HG03095 (cell line): Measurements from ENCODE around the gene FIBP.

Experiments used
- ATAC-seq: cut with Tn5 transposase; IDR thresholded peaks from one replicate; pipeline ENCODE4 v1.9.1; 2021; ENCODE audit warnings: moderate library complexity; ENCODE audit not compliant: unreplicated experiment

Gene FIBP

DNA sequence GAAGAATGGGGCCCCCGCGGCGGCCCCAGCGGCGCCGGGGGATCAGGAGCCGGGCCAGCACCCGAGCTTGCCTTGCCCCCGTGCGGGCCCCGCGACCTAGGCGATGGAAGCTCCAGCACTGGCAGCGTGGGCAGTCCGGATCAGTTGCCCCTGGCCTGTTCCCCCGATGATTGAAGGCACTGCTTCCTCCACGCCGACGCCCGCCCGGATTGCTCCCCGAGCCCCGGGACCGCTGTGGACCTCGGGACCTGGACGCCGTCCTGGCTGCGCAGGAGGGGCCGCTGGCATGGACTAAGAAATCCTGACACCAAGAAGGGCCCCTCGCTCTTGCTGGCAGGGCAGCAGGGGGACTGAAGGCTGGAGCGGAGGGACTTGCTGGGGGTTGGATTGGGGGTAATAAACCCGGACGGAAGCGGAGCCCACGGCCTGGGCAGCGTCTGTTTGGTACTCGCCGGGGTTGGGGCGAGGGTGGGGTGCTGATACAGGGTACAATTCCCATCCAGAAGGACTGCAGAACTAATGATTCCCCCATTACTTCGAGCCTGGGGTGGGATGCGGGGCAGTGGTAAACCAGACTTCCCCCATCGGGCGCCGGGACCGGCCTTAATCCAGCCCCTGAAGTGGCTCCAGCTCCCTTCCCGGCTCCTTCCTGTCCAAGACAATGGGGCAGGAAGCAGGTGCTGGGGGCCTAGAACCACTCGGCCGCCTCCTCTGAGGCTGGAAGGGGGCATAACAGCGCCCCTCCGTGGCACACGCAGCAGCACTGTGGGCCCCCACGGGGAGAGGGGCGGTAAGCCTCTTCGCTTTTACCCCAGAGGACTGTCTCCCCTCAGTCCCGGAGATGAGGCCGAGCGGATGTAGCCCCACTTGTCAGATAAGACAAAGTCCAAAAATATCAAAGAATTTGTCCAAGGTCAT, 3.2 kb upstream of the FIBP start:
- ATAC-seq = no peak

DNA sequence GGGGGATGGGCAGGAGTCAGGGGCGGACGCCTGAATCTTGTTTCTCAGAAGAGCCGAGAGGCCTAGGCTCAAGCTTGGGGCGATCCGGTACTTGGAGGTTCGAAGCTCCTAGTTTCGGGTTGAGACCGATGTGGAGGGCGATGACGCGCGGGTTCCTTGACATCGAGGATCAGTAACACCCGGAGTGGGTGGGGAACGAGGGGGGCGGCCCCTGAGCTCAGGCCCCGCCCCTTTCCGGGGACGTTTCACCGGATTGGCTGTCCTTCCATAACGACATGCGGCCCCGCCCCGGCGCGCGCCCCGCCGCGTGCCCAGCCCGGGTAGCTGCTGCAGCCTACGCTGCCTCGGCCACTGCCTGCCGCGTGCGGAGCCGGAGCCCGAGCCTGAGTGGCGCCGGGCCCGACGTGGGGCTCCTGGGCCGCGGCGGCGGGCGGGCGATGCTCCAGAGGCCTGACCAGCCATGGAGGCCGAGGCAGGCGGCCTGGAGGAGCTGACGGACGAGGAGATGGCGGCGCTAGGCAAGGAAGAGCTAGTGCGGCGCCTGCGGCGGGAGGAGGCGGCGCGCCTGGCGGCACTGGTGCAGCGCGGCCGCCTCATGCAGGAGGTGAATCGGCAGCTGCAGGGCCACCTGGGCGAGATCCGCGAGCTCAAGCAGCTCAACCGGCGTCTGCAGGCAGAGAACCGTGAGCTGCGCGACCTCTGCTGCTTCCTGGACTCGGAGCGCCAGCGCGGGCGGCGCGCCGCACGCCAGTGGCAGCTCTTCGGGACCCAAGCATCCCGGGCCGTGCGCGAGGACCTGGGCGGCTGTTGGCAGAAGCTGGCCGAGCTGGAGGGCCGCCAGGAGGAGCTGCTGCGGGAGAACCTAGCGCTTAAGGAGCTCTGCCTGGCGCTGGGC, 2.3 kb upstream of the FIBP start, which contains the start of gene CCDC85B:
TSS of gene CCDC85B (plus strand) at position 350 of the 895 bp plus-strand sequence. CDS start at position 461, 111 bp downstream.
- peak; percentile 47 for ATAC-seq

DNA sequence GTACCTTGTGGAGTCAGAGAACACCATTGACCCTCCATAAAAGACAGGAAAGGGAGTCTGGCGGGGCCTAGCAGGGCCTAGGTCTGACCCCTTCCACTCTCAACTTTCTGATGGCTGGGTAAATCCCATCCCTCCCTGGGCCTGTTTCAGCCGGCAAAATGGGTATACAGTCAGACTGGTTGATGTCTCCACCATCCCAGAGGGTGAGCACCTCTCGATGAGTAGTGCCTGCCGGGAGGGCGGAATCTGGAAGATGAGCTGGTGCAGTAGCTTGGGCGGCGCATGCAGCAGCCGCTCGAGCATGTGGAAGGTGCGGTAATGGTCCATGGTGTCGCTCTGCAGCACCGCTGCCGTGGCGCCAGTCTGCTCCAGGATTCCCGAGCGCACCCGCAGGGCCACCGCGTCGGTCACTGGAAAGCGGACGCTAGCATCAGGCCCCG, 528 bp downstream of the FIBP start:
- ATAC-seq = no peak

DNA sequence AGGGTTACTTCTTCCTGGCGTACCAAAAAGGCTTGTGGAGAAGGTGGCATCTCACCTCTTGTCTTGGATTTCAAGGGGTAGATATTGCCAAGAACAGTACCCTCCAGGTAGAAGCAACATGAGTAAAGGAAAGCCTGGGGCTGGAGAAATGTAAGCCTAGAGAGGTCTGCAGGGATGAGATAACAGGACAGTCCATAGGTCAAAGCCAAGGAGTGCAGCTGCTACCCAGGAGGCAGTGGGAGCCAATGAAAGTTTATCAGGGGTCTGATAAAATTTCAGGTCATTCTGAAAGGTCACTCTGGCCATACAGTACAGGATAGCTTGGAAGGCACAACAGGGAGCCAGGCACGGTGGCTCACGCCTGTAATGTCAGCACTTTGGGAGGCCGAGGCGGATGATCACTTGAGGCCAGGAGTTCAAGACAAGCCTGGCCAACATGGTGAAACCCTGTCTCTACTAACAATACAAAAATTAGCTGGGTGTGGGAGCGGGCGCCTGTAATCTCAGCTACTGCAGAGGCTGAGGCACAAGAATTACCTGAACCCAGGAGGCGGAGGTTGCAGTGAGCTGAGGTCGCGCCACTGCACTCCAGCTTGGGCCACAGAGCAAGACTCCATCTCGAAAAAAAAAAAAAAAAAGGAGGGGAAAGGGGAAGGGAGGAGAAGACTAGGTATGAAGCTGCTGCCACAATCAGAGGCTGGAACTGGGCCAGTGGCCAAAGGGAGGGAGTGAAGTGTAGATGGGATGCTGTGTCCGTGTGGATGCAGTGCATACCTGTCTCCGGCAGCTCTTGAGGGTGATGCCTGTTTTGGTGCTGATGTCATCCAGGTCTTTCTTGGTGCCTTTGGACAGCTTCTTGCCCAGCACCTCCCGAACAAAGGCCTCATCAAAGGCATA, 1.2 kb downstream of the FIBP start:
- no peak for ATAC-seq

DNA sequence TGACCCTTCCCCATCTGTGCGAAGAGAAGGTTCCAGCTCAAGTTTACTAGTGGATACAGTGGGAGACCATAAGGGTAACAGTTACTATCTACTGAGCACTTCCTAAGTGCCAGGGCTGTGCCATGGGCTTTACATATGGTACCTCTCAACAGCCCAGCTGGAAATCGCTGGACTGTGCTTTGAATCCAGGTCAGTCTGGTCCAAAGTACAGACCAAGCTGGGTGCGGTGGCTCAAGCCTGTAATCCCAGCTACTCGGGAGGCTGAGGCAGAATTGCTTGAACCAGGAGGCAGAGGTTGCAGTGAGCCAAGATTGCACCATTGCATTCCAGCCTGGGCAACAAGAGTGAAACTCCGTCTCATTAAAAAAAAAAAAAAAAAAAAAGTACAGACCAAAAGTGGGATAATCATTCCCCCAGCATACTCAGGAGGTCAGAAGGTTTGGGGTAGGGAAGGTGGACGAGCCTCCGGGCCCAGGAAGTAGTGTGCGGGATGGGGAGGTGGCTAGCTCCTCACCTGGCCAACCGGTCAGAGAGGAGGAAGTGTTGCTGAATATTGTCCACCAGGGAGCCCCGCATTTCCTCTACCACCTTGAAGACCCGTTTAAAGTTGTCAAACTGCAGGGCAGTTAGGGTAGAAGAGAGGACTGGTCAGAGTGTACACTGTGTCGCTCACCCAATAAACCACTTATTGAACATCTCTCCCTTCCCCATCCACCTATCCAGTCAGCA, 2.3 kb downstream of the FIBP start:
- no peak for ATAC-seq

DNA sequence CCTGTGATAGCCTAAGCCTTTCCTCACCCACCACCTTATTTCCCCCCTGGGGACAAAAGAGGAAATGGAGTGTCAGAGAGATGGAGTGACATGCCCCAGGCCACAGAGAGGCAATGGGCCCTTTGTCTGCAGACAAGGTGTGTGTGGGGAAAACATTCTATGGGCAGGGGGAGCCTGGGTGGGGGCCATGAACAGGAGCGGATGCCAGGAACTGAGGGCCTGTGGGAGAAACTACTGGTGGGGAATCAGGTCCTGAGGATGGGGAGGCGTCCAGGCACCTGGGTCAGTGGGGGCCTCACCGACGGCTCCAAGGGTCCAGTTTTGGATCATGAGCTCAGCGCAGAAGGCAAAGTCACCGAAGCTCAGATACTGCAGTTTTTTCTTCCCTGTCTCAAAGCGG, 3.0 kb downstream of the FIBP start:
- ATAC-seq = no peak

DNA sequence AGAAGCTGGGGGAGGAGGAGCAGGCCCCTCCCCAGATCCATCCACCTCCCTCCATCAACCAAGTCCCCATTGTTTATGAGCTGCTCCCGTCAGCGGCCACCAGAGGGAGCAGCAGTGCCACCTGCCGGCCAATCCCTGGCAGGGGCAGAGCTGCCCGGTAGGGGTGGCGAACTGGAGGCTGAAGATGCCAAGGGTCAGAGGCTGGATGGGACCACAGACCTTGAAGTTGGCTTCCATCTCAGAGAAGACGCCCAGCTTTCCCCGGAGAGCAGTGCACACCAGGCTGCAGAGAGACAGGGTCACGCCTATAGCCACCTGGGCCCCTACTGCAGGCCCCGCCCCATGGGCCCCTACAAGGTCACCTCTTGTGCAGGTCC, 3.6 kb downstream of the FIBP start:
- no peak for ATAC-seq

DNA sequence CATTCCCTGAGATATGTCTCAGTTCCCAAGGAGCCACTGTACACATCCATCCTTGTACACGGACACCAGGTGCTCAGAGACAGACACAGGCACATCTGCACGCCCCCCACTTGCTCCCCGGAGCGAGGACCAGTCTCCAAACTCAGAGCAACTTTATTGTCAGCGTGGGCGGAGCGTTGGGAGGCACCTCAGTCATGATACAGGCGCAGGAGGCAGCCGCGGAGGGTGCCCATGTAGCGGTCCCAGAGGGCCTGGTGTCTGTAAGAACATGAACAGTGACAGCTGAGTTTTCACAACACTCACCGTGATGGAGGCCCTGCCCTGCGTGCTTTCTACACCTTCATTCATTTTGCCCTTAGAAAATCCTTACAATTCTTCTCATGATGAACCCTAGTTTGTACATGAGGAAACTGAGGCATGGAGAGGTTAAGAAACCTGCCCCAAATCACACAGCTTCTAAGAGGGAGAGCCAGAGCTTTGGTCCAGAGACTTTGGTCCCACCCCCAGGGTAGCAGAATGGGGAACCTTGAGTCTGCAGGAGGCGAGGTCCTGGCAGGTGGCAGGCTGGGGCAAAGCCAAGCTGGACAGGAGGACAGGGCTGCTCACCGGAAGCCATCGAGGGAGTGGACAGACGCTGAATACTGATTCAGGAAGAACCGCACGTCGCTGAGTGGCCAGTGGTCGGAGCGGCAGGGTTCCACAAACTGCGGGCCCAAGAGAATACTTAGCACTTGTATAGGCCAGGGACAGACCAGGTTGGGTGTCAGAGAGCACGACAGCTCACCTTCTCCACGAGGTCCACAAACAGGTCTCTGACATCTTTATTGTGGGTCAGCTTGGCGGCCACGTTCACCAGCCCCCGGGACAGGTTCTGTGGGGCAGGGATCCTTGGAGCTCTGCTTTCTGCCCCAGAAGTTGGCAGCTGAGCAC, 4.2 kb downstream of the FIBP start:
- ATAC-seq = no peak

DNA sequence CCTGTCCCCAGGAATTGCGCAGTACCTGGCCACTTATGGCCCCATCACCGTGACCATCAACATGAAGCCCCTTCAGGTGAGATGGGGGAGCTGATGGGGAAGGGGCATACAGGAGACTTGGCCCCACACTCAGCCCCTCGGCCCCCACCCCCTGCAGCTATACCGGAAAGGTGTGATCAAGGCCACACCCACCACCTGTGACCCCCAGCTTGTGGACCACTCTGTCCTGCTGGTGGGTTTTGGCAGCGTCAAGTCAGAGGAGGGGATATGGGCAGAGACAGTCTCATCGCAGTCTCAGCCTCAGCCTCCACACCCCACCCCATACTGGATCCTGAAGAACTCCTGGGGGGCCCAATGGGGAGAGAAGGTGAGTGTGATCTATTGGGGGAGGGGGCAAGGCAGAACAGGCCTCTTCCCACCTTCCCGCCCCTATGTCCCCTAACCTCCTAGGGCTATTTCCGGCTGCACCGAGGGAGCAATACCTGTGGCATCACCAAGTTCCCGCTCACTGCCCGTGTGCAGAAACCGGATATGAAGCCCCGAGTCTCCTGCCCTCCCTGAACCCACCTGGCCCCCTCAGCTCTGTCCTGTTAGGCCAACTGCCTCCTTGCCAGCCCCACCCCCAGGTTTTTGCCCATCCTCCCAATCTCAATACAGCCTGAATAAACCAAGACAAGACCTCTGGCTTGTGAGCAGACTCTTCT, 5.1 kb downstream of the FIBP start:
- no peak for ATAC-seq

DNA sequence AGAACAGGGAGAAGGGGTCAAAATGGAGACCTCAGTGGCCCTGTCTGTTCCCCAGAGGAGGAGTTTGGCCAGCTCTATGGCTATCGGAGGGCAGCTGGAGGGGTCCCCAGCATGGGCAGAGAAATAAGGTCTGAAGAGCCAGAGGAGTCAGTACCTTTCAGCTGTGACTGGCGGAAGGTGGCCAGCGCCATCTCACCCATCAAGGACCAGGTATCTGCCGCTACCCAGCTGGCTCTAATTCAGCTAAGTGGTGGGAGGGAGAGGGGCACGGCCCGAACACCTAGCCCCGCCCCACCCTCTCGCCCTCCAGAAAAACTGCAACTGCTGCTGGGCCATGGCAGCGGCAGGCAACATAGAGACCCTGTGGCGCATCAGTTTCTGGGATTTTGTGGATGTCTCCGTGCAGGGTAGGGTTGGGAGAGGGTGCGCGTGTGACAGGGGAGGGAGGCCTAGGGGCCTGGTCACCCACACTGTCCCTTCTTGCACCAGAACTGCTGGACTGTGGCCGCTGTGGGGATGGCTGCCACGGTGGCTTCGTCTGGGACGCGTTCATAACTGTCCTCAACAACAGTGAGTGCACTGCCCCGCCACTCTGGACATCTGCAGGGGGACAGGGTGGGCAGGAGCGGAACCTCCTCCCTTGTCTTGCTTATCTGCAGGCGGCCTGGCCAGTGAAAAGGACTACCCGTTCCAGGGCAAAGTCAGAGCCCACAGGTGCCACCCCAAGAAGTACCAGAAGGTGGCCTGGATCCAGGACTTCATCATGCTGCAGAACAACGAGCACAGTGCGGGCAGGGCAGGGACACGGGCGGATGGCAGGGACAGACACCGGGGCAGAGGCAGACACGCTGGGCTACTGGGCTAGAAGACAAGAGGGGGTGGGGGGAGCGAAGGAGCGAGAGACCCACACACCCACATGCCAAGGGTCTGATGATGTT, 5.9 kb downstream of the FIBP start:
- no peak for ATAC-seq

DNA sequence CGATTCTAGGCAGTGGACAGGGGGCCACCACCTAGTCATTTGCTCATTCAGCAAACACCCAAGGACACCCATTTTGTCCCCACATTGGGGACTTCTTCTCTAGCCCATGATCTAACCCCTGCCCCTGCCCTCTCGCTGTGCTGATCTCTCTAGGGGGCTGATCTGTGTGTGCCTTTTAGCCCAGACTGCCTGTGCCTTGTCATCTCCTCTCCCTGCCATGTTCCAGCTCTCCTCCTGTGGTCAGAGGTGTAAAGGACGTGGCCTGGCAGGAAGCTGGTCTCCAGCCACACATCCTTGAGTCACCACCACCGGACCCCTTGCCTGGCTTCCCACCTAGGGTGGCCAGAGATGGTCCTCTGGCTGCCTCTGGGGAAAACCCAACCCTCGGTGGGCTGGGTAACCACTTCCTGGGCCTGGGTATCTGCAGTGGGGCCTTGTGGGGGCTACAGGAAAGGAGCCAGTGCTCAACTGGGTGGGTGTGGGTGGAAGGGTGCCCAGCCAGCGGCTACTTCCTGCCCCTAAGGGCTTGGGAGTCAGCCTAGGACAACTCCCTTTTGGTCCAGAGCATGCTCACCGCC, 7.3 kb downstream of the FIBP start:
- ATAC-seq = no peak

DNA sequence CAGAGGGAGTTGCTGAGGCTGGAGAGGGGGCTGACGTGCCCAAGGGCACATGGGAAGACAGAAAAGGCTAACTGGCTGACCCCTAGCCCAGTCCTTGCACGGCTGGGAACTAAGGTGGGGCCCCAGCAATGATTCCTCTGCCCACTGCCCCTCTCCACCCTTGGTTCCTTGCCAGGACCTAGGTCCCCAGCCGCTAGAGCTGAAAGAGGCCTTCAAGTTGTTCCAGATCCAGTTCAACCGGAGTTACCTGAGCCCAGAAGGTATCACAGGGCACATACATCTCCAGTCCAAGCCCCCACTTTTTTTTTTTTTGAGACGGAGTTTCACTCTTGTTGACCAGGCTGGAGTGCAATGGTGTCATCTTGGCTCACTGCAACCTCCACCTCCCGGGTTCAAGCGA, 8.2 kb downstream of the FIBP start:
- ATAC-seq = no peak

DNA sequence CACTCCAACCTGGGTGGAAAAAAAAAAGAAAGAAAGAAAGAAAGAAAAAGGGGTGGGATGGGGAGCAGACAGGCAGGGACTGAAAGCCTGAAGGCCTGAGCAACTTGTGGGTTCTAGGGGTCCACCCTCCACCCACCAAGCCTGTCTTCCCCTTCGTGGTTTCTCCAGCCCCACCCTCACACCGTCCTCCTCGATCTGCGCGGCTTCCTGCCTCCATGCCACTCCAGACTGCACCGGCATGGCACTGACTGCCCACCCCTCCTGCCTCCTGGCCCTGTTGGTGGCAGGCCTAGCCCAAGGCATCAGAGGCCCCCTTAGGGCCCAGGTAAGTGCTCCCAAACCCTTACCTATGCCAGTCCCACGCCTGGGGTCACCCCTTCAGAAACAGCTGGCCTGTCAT, 8.7 kb downstream of the FIBP start, which contains the start of gene CTSW:
TSS of gene CTSW (plus strand) at position 221 of the 400 bp plus-strand sequence. CDS start at position 239, 18 bp downstream.
- no peak for ATAC-seq

DNA sequence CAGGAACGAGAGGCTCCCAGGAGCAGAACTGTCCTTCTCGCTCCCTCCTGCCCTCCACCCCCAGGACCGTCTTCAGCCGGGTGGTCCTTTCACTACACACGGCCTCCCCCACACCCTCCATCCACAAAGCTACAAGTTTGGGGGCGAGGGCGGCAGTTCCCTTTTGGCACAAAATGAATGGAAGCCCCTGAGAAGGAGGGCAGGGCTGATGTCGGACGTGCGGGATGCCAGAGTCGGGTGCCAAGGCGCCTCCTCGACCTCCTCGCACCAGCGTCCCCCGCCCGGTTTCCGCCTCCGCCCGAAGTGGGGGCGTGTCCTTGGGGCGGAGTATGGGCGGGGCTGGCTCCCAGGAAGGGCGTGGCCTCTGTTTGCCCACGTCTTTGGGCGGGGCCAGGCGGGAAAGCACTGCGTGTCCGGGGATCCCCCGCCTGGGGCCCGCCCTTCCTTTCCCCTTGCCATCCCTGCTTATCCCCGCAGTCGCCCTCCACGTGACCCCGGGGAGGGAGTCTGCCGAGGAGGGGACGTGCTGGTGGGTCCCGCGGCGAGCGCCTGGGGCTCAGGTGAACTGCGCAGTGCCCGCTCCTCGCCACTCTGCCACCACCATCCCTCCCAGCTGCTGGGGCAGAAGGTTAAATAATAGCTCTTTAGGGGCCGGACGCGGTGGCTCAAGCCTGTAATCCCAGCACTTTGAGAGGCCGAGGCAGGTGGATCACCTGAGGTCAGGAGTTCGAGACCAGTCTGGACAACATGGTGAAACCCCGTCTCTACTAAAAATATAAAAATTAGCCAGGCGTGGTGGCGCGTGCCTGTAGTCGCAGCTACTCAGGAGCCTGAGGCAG, 14.7 kb downstream of the FIBP start:
- peak; percentile 67 for ATAC-seq

DNA sequence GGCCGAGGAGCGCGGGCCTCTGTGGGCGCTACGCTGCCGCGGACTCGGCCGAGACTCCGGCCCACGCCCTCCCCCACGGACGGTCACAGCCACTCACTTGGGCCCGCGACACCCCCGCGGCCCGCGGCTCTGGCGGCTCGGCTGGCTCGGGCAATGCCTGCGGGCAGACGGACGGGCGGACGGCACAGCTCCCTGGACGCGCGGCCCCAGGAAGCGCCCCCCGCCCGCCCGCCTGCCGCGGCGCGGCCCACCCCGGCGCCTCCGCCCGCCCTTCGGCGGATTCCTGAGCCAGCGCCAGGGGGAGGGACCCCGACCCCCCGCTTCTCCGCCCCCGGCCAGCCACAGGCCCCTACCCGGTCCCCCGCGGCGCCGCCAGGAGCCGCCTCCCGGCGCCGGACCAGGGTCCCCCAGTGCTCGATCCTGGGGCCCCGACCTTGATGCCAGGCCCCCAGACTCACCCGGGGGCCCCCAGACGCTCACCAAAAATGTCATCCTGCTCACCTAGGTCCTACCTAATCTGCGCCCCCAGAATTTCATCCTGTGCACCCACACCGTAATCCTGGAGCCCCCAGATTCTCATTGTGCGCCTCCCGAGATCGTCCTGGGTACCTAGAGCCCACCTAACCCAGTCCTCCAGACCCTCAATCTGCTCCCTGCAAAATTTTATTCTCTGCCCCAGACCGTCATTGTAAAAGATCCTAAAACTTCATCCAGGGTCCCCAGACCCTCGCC, 15.5 kb downstream of the FIBP start, which contains the start of gene EFEMP2:
TSS of gene EFEMP2 (minus strand) at position 215 of the 732 bp plus-strand sequence. CDS start 446 bp downstream, outside the sequence.
- ATAC-seq = no peak
